HEK293T (cell line): Measurements from ENCODE around the gene KIF19.
A peak's percentile ranks its signal among the peaks of the same experiment; 100 is the strongest.

ENCODE experiments used
- CTCF ChIA-PET: fragments of 350-600 bp; formaldehyde crosslinking; extraction: SDS; loops from one replicate; lab custom pipeline; 2021; ENCODE audit warnings: antibody characterized with exemption, inconsistent platforms; lab: Yijun Ruan, JAX
- POLR2A ChIA-PET: fragments of 350-600 bp; formaldehyde crosslinking; extraction: SDS; loops from one replicate; lab custom pipeline; 2020; ENCODE audit warnings: antibody characterized with exemption, inconsistent platforms; lab: Yijun Ruan, JAX
- DNase-seq: peaks from one replicate; pipeline ENCODE4 v3.0.0; 2012; ENCODE audit warnings: mixed read lengths; ENCODE audit errors: extremely low spot score
- ARNT ChIP-seq: fragments of 450-650 bp; IDR thresholded peaks from 2 replicates; pipeline ENCODE4 v1.6.1; 2017; ENCODE audit warnings: mild to moderate bottlenecking
- BHLHE40 ChIP-seq: fragments of 450-650 bp; IDR thresholded peaks from 2 replicates; pipeline ENCODE4 v1.6.1; 2016; ENCODE audit warnings: mild to moderate bottlenecking, moderate library complexity, borderline replicate concordance
- CTBP1 ChIP-seq: fragments of 450-650 bp; IDR thresholded peaks from 2 replicates; pipeline ENCODE4 v1.6.1; 2016; ENCODE audit warnings: borderline replicate concordance
- ELF4 ChIP-seq: fragments of 450-650 bp; IDR thresholded peaks from 2 replicates; pipeline ENCODE4 v1.6.1; 2017; ENCODE audit warnings: antibody characterized with exemption
- FOXA1 ChIP-seq: fragments of 450-650 bp; IDR thresholded peaks from 2 replicates; pipeline ENCODE4 v1.6.1; 2016; ENCODE audit warnings: mild to moderate bottlenecking
- FOXK2 ChIP-seq: fragments of 450-650 bp; IDR thresholded peaks from 2 replicates; pipeline ENCODE4 v1.6.1; 2016; ENCODE audit warnings: mild to moderate bottlenecking
- FOXM1 ChIP-seq: fragments of 450-650 bp; IDR thresholded peaks from 2 replicates; pipeline ENCODE4 v1.6.1; 2017; ENCODE audit warnings: mild to moderate bottlenecking, borderline replicate concordance
- HDGF ChIP-seq: fragments of 450-650 bp; IDR thresholded peaks from 2 replicates; pipeline ENCODE4 v1.6.1; 2017; ENCODE audit warnings: antibody characterized with exemption, borderline replicate concordance
- L3MBTL2 ChIP-seq: fragments of 450-650 bp; conservative IDR thresholded peaks from 2 replicates; pipeline ENCODE4 v1.6.1; 2016; ENCODE audit warnings: mild to moderate bottlenecking
- LEF1 ChIP-seq: fragments of 450-650 bp; IDR thresholded peaks from 2 replicates; pipeline ENCODE4 v1.6.1; 2017; ENCODE audit warnings: mild to moderate bottlenecking, borderline replicate concordance
- NFRKB ChIP-seq: fragments of 450-650 bp; IDR thresholded peaks from 2 replicates; pipeline ENCODE4 v1.6.1; 2016; ENCODE audit warnings: mild to moderate bottlenecking, moderate library complexity
- SP1 ChIP-seq: fragments of 450-650 bp; IDR thresholded peaks from 2 replicates; pipeline ENCODE4 v1.6.1; 2017
- SUZ12 ChIP-seq: fragments of 450-650 bp; IDR thresholded peaks from 2 replicates; pipeline ENCODE4 v1.6.1; 2016; ENCODE audit warnings: mild to moderate bottlenecking
- TARDBP ChIP-seq: fragments of 450-650 bp; IDR thresholded peaks from 2 replicates; pipeline ENCODE4 v1.6.1; 2016
- ZNF384 ChIP-seq: fragments of 450-650 bp; IDR thresholded peaks from 2 replicates; pipeline ENCODE4 v1.6.1; 2016
- TF ChIP-seq, protein P1 (sequence below): fragments of 450-650 bp; IDR thresholded peaks from 2 replicates; pipeline ENCODE4 v1.6.1; 2016

The KIF19 gene

DNA sequence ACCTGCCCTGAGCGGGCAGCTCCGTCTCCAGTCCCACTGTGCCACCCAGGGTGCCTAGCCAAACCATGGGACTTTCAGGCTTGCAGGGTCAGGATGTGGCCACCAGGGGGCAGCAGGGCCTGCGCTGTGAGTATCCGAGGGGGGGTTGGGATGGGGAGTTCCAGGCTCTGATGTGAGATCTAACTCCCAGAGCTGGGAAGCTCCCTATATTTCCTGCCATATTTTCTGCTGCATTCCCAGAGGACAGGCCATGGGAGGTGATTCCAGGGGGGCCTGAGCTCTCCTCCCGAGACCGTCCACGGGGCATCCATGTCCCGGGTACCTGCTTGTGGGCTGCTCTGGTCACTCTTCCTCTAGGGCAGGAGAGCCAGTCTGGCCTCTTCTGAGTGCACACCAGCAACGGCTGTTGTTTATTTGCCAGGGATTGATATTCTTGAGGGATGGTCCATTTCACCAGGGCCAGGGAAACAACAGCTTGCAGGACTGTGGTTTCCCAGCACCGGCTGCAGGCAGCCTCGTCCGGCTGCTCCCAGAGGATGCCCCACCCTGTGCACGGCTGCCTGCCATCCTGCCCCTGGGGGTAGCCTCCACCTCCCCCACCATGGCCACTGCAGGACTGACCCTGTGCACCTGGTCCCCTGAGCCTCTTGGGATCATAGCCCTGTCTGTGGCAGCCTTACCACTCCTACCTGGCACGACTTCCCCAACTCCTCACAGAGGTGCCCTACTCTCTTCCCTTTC, 42.5 kb downstream of the KIF19 start:
- peak; percentile 82 for DNase-seq
- TF ChIP-seq LEF1 (no peak), FOXM1 (peak; percentile 68; the same call in 1 of the 2 replicates)
- POLR2A ChIA-PET: interaction anchor here (0.7 kb wide), 1 partner anchor 505 kb away, joined by 3 read pairs; no protein-coding TSS in a partner anchor
- CTCF ChIA-PET: interaction anchor here (0.6 to 3.0 kb wide), 24 partner anchors 9 to 847 kb away, joined by 3 to 32 read pairs (median 4); no protein-coding TSS in a partner anchor

DNA sequence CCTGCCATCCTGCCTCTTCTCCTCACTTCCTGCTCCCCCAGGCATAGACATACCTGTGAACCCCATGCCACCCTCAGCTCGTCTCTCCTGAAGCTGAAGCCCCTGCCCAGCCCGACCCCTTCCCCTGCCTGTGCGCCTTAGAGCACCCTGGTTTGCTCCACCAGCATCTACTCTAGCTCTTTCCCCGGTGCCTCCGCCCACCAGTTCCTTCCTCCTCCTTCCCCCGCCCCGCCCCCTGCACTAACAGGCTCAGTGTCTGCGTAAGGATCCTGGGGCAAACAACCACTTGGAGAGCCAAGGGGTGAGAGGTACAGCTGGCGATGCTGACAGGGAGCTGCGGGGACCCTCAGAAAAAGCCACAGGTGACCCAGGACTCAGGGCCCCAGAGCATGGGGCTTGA, 43.2 kb downstream of the KIF19 start:
- ChIA-PET CTCF (interaction anchor here (0.7 to 3.0 kb wide), 6 partner anchors 9 to 122 kb away, joined by 4 to 32 read pairs (median 12); no protein-coding TSS in a partner anchor), POLR2A (no interaction called here)
- no peak for DNase-seq
- TF ChIP-seq BHLHE40 (no peak), ELF4 (no peak), LEF1 (no peak), FOXA1 (no peak), TARDBP (no peak)
- TF ChIP-seq, protein P1, sequence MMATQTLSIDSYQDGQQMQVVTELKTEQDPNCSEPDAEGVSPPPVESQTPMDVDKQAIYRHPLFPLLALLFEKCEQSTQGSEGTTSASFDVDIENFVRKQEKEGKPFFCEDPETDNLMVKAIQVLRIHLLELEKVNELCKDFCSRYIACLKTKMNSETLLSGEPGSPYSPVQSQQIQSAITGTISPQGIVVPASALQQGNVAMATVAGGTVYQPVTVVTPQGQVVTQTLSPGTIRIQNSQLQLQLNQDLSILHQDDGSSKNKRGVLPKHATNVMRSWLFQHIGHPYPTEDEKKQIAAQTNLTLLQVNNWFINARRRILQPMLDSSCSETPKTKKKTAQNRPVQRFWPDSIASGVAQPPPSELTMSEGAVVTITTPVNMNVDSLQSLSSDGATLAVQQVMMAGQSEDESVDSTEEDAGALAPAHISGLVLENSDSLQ: no peak

DNA sequence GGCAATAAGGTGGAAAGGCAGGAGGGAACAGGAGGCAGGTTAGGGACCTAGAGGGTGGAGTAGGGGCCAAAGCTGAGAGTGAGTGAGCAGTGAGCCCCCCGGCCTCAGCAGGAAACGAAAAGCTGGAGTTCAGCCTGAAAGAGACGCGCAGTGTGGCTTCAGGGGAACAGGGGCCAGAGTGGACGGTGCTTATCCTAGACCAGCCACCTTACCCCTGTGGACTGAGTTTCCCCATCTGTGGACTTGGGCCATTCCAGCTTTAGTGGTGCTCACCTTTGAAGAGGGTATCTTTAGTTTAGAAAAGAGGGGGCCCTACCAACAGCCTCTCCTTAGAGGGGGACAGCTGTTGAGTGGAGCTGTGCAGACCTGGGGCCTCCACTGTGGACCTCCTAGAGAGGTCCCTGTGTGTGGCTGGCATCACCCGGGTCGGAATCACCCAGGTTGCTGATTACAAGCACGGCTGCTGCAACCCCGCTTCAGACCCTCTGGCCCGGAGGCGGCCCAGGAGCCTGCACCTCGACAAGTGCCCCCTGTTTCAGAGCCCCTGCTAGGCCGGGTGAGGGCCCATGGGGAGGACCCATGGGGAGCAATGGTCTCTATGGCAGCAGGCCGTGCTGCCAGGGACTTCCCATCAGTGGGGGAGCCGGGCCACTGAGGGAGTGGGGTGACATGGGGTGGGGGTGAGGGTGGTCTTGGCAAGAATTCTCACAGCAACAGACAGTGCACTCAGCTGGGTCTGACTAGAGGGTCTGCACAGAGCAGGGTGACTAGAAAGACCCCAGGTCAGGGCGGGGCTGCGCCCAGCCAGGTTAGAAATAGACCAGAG, 43.9 kb downstream of the KIF19 start:
- ChIA-PET CTCF (interaction anchor here (1.0 to 3.0 kb wide), 4 partner anchors 8 to 85 kb away, joined by 4 to 32 read pairs (median 14); no protein-coding TSS in a partner anchor), POLR2A (interaction anchor here (1.2 kb wide), 1 partner anchor 9 kb away, joined by 4 read pairs; no protein-coding TSS in a partner anchor)
- TF ChIP-seq ELF4 (no peak), SUZ12 (no peak), SP1 (no peak), FOXK2 (no peak), LEF1 (no peak), FOXA1 (no peak), NFRKB (no peak), ARNT (no peak), FOXM1 (no peak), ZNF384 (no peak), L3MBTL2 (no peak), HDGF (no peak)
- TF ChIP-seq, protein P1: no peak
- DNase-seq: no peak

DNA sequence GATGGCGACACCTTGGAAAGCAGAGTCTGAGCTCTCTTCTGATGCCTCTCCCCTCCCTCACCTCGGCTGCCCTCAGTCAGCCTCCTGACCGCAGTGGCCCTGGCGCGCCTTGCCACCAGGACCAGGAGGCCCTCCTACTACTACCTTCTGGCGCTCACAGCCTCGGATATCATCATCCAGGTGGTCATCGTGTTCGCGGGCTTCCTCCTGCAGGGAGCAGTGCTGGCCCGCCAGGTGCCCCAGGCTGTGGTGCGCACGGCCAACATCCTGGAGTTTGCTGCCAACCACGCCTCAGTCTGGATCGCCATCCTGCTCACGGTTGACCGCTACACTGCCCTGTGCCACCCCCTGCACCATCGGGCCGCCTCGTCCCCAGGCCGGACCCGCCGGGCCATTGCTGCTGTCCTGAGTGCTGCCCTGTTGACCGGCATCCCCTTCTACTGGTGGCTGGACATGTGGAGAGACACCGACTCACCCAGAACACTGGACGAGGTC, 45.7 kb downstream of the KIF19 start:
- DNase-seq: no peak
- TF ChIP-seq, protein P1: no peak
- no peak for TF ChIP-seq FOXA1
- no peak for TF ChIP-seq ZNF384
- TF ChIP-seq HDGF: no peak
- no peak for TF ChIP-seq ARNT
- TF ChIP-seq CTBP1: no peak
- TF ChIP-seq SP1: no peak
- TF ChIP-seq NFRKB: no peak
- no peak for TF ChIP-seq L3MBTL2
- POLR2A ChIA-PET: no interaction called here
- CTCF ChIA-PET: interaction anchor here (1.1 kb wide), 1 partner anchor 85 kb away, joined by 3 read pairs; no protein-coding TSS in a partner anchor

DNA sequence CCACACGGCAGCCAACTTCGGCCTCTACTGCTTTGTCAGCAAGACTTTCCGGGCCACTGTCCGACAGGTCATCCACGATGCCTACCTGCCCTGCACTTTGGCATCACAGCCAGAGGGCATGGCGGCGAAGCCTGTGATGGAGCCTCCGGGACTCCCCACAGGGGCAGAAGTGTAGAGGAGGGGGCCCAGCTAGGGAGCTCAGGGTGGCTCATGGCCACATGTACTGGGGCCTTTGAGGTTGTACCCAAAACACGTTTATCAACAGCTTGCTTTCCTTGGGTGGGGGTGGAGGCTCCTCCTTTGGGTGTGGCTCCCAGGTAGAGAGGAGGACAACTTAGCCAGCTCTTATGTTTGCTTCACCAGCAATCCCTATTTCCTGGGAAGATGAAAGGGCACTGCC, 46.4 kb downstream of the KIF19 start:
- ChIA-PET POLR2A (no interaction called here), CTCF (no interaction called here)
- DNase-seq: no peak
- no peak for TF ChIP-seq HDGF

DNA sequence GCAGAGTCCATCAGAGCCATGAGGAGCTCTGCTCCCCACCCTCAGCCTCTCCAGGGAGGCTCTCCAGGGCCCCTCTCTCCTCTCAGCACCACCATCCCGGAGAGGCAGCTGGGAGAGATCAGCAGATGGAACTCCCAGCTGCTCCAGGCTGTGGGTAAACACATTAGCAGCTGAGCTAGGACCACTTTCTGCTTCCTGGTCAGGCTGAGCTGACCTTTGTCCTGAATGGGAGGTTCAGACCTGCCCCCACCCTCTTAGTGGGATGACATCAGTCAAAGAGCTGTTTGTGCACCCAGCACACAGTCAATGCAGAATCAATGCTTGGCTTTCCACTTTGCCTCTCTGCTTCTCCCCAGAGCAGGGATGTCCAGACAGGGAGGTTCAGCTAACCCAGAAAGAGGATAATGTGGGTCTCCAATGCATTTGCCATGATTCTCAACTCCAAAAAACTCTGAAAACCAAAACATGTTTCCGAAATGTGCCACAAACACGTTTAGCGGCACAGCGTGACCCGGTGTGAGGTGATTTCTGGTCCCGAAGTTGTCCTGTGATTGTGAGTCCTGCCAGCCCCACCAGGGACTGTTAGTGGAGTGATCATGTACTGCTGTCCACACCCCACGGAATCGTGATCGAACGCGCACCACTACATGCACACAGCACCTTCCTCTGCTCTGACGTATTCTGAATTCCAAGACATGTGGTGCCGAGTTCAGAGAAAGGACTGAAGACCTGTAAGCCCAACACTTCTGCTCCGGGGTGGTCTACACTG, 48.0 kb downstream of the KIF19 start:
- CTCF ChIA-PET: interaction anchor here (0.7 to 1.8 kb wide), 2 partner anchors 71 to 83 kb away, joined by 3 to 14 read pairs; no protein-coding TSS in a partner anchor
- no peak for DNase-seq
- POLR2A ChIA-PET: no interaction called here

More for the DNA sequence above, 48.0 kb downstream of the KIF19 start:
- TF ChIP-seq ZNF384: no peak
- TF ChIP-seq ELF4: no peak
- TF ChIP-seq NFRKB: no peak
- no peak for TF ChIP-seq FOXM1
- TF ChIP-seq LEF1: no peak
- no peak for TF ChIP-seq SP1
- TF ChIP-seq BHLHE40: no peak
- TF ChIP-seq CTBP1: no peak
- TF ChIP-seq ARNT: no peak
- TF ChIP-seq, protein P1: no peak
- TF ChIP-seq SUZ12: no peak
- no peak for TF ChIP-seq HDGF
- TF ChIP-seq FOXK2: no peak
- TF ChIP-seq TARDBP: no peak
- no peak for TF ChIP-seq L3MBTL2
- no peak for TF ChIP-seq FOXA1
